Fibroblast of lung (primary cell): ENCODE measurements around the gene IRAK3.

Experiments used
- EZH2 ChIP-seq: IDR thresholded peaks from 2 replicates; pipeline ENCODE4 v1.5.1; 2012; ENCODE audit warnings: low read length, control low read depth, mild to moderate bottlenecking; ENCODE audit errors: missing control alignments
- TF ChIP-seq, protein P1 (sequence below), 2 donors: IDR thresholded peaks in 1 of 2; conservative IDR thresholded peaks in 1 of 2; 1 replicate in 1 of 2; 2 replicates in 1 of 2; pipeline ENCODE4 v1.5.1; 2011 to 2012; ENCODE audit warnings: low read length in 2 of 2, control low read depth in 1 of 2, inconsistent platforms in 1 of 2, low read depth in 1 of 2, mild to moderate bottlenecking in 1 of 2

DNA sequence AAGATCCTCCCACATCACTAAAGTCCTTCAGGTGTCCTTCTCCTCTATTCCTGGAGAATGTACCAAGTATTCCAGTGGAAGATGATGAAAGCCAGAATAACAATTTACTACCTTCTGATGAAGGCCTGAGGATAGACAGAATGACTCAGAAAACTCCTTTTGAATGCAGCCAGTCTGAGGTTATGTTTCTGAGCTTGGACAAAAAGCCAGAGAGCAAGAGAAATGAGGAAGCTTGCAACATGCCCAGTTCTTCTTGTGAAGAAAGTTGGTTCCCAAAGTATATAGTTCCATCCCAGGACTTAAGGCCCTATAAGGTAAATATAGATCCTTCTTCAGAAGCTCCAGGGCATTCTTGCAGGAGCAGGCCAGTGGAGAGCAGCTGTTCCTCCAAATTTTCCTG lies 58.7 kb downstream of the IRAK3 start:
- TF ChIP-seq, protein P1, sequence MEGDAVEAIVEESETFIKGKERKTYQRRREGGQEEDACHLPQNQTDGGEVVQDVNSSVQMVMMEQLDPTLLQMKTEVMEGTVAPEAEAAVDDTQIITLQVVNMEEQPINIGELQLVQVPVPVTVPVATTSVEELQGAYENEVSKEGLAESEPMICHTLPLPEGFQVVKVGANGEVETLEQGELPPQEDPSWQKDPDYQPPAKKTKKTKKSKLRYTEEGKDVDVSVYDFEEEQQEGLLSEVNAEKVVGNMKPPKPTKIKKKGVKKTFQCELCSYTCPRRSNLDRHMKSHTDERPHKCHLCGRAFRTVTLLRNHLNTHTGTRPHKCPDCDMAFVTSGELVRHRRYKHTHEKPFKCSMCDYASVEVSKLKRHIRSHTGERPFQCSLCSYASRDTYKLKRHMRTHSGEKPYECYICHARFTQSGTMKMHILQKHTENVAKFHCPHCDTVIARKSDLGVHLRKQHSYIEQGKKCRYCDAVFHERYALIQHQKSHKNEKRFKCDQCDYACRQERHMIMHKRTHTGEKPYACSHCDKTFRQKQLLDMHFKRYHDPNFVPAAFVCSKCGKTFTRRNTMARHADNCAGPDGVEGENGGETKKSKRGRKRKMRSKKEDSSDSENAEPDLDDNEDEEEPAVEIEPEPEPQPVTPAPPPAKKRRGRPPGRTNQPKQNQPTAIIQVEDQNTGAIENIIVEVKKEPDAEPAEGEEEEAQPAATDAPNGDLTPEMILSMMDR (conservative IDR thresholded peaks at IDR 0.05 in 1 of 2, IDR thresholded peaks at IDR 0.05 in 1 of 2; ENCODE audit: low read depth in 1 of 2, low read length in 2 of 2) = no peak
- no peak for TF ChIP-seq EZH2
